NCI-H128 (cell line): ENCODE data around the gene ERCC6L2.

Experiments used
- DNase-seq: peaks from one replicate; lab custom pipeline; 2025; ENCODE audit not compliant: unreplicated experiment; lab: John Stamatoyannopoulos, UW

Gene ERCC6L2

DNA sequence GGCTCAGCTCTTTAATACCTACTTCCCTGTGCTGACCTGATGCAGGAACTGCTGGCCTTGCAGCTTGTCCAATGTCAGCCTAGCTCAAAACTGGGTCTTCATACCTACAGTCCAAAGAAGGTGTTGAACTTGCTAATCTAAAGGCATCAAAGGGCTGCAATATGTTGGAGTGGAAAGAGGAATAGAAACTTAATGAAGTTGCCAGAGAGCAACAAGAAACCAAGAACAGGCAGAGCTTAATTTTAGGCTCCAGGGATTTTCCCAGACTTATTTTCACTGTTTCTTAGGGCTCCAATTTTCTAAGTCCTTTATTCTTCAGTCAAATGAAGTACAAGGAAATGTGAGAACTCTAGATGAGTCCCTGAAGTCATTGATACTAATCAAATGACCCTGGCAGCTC lies 17.6 kb upstream of the ERCC6L2 start:
- no peak for DNase-seq

DNA sequence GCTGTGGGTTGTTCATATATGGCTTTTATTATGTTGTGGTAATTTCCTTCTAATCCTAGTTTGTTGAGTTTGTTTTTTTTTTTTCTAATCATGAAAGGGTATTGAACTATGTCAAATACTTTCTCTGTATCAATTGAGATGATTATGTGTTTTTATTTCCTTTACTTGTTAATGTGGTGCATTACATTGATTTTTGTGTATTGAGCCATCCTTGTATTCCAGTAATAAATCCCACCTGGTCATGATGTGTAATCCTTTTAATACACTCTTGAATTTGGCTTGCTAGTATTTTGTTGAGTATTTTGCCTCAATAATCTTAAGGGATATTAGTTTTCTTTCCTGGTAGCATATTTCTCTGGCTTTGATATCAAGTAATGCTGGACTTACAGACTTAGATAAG lies 13.1 kb upstream of the ERCC6L2 start:
- no peak for DNase-seq

DNA sequence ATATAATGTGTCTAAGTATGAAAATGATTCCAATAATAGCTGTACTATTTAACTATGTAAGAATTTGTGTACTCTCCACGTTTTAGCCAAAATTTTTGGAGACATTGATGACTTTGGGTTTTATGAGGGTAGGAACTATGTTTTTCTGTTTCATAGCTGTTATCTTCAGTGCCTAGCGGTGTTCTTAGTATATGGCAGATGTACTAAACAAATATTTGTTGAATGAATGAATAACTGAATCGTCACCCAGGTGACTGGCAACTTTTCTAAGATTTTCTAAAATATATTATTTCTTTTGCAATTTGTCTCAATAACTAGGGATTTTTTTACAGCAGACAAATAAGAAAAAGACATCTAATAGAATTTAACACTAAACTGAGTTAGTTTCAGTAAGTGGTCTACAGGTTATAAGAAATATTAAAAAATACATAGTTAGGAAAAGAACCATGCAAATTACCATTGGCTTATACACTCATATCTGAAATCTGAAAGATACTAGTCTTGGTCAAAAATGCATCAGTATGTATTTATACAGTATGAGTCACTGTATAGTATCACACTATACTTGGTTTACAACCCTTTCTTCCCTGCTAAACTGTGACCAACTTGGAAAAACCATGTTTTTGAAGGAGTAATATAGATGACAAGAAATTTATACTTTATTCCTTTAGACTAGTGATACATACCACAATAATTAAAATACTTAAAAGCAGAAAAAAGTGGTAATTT lies 10.5 kb upstream of the ERCC6L2 start:
- DNase-seq, result no peak

DNA sequence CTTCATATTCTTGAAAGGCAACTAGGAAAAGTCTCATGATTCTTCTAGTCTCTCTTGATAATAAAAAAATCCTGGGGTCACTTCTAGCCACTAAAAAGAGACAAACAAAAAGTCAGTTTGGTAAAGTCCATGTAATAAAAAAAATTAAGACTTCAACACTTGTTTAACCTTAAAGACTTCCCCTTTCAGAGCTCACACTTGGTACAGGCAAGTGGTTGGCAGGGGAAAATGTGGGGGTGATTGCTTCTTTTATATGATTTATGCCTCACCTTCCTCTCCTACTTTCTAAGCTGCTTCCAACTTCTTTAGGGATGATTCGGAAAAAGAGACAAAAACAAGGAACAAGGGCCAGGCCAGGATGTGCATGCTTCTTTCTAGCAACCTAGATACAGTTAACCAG lies 5.1 kb upstream of the ERCC6L2 start:
- no peak for DNase-seq

DNA sequence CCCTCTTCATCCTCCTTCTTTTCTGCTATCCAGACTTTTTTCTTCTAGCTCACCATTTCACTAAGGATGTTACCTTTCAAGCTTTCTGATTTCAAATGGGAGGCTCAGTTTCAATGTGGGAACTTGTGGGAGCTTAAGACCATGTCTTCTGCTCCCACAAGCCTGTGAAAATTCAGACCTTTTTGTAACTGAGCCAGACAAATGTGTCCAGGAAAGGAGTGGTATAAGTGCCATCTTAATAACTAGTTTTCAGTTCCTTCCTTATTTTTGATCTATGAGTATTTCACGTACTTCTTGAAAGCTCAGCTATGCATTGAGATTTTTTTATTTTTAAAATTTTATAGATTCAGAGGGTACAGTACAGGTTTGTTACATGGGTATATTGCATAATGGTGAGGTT lies 4.6 kb upstream of the ERCC6L2 start:
- DNase-seq, result no peak

DNA sequence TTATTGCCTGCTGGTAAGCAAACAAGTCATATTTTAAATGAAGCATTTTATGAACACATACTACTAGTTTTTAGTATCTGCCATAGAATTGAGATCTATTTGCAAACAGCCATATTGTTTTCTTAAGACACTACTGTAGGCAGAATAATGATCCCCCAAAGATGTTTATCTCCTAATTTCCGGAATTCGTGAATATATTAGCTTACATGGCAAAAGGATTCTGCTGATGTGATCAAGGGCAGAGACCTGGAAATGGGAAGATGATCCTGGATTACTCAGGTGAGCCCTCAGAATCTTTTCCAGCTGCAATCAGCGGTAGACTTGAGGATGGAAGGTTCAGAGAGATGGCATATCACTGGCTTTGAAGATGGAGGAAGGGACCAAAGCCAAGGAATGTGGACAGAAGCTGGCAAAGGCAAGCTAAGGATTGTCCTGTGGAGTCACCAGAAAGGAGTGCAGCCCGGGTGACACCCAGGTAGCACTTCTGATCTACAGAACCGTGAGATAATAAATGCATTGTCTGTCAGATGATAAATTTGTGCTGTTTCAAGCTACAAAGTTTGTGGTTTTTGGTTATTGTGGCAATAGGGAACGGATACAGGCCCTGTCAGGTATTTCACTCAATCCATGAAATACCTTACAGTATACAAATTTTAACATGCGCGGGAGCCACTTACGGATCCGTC lies 1.0 kb upstream of the ERCC6L2 start:
- DNase-seq, result no peak

DNA sequence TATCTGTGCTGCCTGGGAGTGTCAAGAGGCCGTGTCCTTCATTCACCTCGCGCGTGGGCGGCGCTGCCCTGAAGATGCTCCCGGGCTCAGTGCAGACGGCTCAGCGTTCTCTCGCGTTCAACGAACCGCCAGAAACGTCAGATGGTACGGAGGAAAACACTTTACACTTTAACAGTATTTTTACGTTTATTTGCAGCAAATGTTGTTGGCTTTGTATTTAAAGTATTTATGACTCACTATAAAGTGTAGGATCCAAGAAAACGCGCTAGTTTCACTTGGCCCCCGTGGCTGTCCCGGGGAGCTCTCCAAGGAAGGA lies 544 bp upstream of the ERCC6L2 start:
- DNase-seq, result no peak

DNA sequence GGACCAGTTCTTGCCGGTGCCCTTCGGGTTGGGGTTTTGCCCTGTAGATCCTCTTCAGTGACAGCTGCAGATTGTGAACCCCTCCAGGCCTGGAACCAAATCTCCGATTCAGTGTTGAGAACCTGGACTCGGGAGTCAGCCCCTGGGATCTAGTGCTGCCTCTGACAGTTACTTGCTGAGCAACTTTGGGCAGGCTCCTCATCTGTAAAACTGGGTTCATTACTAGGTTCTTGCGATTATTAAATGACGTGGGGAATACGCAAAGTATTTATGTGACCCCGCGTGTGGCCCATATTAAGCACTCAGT lies 600 bp downstream of the ERCC6L2 start:
- no peak for DNase-seq

DNA sequence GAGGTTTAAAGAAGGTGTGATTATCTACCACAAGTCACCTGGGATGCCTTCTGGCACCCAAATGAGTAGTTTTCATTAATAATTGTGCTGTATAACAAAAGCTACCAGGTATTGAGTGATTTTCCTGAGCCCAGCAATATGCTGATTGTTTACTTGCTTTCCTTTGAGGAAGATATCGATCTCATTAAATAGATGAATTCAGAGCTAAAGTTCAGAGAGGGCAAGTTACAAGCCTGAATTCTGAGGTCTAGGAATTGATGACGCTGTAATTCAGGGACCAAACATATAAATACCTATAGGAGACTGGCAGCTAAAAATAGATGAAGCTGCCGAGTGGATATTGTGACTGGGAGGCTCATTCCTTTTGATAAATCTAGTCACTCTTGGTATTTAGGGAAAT lies 1.1 kb downstream of the ERCC6L2 start:
- no peak for DNase-seq

DNA sequence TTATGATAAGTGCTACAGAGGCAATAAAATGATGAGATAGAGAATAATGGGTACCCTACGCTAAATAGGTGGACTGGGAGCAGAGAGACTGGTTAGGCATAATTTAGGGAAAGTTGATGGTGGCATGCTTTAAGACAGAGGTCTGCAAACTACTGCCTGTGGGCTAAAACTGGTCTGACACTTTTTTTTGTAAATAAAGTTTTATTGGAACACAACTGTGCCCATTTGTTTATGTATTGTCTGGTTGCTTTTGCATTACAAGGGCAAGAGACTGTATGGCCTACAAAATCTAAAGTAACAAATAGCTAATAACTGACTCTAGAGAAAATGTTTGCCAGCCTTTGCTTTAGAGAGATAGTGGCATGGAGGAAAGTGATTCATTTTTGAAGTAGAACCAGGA lies 2.5 kb downstream of the ERCC6L2 start:
- DNase-seq, result no peak

DNA sequence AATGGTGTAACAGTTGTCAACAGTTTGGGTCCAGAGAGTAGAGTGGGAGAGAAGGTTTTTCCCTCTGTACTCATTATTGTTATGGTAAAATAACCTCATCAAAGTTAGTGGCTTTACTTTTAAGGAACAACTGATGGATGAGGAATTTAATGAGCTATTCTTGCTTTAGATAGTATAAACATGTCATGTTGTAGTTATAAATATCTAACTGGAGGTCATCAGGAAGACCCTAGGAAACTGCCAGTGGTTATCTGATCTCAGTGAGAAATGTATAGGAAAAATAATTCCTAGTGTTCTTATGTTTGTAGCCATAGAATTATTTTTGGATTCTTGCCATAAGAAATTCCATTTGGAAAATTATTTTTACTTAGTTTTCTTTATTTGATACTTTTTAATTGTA lies 4.1 kb downstream of the ERCC6L2 start:
- no peak for DNase-seq

DNA sequence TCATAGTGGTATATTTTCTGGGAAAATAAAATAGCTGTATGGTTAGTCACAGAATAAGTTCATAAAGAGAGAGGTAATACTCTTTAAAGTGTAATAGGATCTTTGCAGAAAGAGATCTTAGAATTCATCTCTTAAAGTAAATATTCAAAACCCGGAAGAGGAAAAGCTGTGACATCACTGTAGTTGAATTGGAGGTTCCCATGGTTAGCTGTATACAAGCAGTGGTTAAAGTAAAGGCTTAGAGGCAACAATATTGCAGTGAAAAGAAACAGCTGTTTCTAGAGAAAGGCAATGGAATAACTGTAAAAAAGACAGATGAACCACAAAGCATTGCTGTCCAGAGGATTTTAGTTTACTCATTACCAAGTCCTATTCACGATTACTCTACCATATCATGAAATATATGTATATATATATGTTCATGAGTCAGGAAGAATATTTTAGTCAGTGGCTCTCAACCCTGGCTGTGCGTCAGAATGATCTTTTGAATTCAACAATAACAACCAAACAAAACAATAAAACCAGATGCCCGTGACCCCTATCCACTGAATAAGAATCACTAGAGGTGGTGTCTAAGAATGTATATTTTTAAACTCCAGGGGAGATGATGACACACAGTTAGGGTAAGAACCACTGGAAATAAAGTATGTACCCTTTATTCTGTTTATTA lies 4.7 kb downstream of the ERCC6L2 start:
- DNase-seq, result no peak

DNA sequence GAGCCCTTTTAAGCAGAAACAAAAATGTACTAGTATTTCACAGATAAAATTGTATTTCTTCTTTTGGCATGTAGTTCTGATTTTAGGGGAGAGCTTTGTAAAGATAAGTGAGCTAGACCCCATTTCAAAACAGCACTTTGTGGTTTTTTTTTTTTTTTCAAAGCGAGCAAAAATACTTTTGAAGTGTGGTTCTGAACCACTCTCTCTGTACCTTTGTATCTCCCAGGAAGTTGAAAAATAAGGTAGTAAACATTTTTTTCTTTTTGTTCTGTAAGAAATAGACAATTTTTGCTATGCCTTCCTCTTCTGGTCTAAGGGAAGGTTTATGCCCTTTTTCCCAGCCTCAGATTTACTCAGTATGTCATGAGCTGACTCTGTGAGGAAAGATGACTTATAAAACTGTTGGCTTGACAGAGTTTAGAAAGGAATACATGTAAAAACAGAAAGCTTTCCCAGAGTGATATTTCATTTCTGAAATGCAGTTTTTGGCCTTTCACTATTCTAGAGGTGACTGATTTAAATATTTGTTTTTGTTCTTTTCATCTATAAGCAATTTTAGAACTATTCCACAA lies 12.5 kb downstream of the ERCC6L2 start:
- no peak for DNase-seq

DNA sequence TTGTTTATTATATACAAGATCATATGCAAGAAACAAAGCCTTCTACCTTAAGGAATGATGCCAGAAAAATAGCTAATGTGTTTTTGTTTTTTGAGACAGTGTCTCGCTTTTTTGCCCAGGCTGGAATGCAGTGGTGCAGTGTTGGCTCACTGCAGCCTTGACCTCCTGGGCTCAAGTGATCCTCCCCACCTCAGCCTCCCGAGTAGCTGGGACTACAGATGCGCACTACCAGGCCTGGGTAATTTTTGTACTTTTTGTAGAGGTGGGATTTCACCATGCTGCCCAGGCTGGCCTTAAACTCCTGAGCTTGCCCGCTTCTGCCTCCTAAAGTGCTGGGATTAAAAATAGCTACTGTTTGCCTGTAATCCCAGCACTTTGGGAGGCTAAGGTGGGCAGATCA lies 15.1 kb downstream of the ERCC6L2 start:
- DNase-seq, result no peak

DNA sequence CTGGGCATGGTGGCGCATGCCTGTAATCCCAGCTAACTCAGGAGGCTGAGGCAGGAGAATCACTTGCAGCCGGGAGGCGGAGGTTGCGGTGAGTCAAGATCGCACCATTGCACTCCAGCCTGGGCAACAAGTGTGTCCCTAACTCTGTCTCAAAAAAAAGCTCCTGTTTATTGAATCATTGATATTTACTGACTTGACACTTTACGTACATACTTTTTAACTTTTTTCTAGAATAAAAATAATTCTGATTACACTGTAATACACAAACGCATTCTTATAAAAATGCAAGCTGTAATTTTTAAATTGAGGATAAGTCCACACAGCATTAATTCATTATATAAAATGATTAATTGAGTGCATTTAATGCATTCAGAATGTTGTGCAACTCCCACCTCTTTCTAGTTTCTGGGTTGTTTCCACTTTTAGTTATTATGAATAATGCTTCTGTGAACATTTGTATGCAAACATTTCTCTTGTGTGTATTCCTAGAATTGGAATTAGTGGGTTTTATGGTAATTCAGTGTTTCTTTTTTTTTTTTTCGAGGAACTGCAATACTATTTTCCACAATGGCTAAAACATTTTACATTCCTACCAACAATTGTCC lies 15.7 kb downstream of the ERCC6L2 start:
- no peak for DNase-seq

DNA sequence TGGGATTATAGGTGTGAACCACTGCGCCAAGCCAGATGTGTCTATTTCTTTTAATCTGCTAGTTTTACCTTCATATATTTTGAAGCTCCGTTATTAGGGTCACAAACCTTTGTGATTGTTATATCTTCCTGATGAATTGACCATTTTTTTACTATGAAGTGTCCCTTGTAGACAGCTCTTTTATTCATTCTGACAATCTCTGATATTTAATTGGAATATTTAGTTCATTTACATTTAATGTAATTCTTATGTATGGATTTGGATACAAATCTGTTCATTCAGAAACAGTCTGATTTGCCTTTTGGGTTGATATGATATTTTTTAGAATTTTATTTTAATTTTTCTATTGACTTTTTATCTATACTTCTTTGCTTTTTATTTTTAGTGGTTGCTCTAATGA lies 17.2 kb downstream of the ERCC6L2 start:
- DNase-seq, result no peak

DNA sequence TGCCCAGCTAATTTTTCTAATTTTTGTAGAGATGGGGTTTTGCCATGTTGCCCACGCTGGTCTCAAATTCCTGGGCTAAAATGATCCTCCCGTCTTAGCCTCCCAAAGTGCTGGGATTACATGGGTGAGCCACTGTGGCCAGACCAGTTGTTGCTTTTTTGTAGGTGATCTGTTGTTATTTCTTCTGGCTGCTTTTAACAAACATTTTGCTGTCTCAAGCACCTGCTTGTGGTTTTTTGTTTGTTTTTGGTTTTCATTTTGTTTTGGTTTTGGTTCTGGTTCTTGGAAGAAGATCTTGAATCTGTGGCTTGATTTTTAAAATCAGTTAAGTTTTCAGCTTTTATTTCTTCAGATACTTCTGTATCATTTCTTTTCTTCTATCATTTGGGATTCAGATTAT lies 21.1 kb downstream of the ERCC6L2 start:
- DNase-seq, result no peak

DNA sequence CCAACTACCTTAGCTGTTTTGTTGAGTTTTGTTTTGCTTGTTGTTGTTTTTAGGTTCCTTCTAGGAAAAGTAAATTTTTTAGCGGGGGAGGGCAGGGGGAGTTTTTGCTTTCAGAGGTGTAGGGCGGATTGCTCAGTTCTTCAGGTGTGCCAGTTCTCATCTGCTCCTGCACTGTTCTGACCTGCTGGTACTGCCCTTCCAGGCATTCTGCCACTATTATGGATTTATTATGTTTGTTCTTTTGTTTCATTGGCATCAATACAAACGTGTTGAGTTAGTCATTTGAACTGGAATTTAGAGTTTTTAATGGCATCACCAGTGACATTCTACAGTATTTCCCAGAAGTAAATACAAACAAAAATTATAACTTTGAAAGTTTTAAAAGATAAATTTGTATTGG lies 26.0 kb downstream of the ERCC6L2 start:
- no peak for DNase-seq

DNA sequence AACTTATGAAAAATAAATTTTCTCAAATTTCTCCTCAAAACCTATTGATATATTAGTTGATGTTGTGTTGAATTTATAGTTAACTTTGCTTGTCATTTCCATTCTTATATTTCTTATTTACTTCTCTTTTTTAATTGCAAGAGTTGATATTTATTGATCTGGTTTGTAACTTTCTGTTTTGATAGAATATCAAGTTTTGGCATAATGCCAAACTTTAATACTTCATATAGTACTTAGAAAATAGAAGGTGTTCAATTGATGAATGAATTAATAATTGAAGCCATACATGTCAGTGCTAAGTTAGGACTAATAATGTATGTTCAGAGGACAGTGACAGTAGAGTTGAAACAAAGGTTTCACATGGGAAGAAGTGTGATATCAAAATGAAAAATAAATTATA lies 27.9 kb downstream of the ERCC6L2 start:
- no peak for DNase-seq

DNA sequence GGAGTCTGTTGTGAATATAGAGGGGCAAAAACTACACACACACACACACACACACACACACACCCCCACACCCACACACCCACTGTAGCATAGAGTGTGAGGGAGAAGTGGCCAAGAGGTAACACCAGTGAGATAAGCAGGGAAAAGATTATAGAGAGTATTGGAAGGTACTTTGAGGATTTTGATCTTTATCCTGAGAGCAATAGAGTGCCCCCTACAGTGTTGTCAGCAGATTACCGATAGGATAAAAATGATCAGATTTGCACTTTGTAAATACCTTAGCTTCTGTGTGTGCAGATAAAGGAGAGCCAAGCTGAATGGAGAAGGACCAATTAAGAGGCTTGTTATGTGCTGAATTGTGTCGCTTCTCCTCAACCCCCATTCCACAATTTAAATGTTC lies 32.3 kb downstream of the ERCC6L2 start:
- DNase-seq, result no peak

DNA sequence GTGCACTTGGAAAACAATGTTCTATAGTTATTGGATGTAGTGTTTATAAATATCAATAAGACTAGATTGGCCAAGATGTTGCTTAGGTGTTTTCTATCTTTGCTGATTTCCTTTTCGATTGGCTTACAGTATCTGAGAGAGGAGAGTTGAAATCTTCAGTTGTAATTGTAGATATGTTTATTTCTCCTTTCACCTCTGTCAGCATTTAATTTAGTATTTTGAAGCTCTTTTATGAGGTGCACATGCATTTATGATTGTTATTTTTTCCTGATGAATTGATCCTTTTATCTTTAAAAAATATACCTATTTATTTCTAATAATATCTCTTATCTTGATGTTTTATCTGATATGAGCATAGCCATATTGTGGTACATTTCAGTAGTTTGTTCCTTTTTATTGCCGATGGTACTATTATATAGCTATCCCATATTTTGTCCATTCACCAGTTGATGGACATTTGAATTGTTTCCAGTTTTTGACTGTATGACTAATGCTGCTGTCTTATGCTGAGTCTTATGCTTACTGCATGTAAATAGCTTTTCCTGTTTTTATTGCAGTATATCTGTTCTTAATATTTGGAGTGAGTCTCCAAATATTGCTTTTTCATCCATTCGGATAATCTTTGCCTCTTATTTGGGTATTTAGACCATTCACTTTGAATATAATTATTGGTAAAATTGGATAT lies 34.7 kb downstream of the ERCC6L2 start:
- no peak for DNase-seq
